Endothelial cell of umbilical vein (primary cell): ENCODE results near the gene PLXDC2. TPM values are rescaled to one million over a fixed set of nuclear protein-coding genes. Genes with fewer than 3 reads are reported as not detected.

Experiments
- BruUV-seq: library from RNA; stranded (reverse); fragments of 400-500 nt; replicated peaks from 2 replicates; lab custom pipeline; 2021; lab: Mats Ljungman, UMichigan
- CTCF ChIA-PET: fragments of 300-600, 350-600 bp; sonication (Branson Sonifier 250); formaldehyde crosslinking; loops from one replicate; lab custom pipeline; 2021; ENCODE audit warnings: antibody characterized with exemption, inconsistent platforms; lab: Charles Lee
- POLR2A ChIA-PET: fragments of 300-600, 350-600 bp; sonication (Branson Sonifier 250); formaldehyde crosslinking; loops from one replicate; lab custom pipeline; 2021; ENCODE audit warnings: antibody characterized with exemption, inconsistent platforms; lab: Charles Lee
- DNase-seq: peaks from one replicate; pipeline ENCODE4 v3.0.0-alpha.2; 2011; ENCODE audit warnings: low read depth, low spot score
- FAIRE-seq: peaks from 2 replicates; lab custom pipeline; 2011; peaks lifted over from hg19 to GRCh38; lab: Jason Lieb, UNC
- H2AFZ ChIP-seq: 2 replicates; pipeline ENCODE4 v1.6.0; 2012; ENCODE audit warnings: low read depth, low read length, control low read depth, inconsistent platforms
- H3K27ac ChIP-seq: 2 replicates; pipeline ENCODE4 v1.5.1; 2011; ENCODE audit warnings: low read depth, mild to moderate bottlenecking, control low read depth, low read length, moderate library complexity; ENCODE audit not compliant: insufficient read depth
- H3K27me3 ChIP-seq, 2 experiments: 2 replicates each; pipeline versions ENCODE4 v1.6.0 to v1.6.1; 2011; ENCODE audit warnings: low read length in 2 of 2, mixed read lengths in 1 of 2; ENCODE audit not compliant: control insufficient read depth in 2 of 2, insufficient read depth in 2 of 2
- H3K36me3 ChIP-seq, 2 experiments: 2 replicates in 1 of 2; 3 replicates in 1 of 2; pipeline ENCODE4 v1.5.1; 2011; ENCODE audit warnings: low read length in 2 of 2, mild to moderate bottlenecking in 1 of 2, moderate library complexity in 1 of 2; ENCODE audit not compliant: control insufficient read depth in 2 of 2, insufficient read depth in 2 of 2; ENCODE audit errors: extremely low read depth in 1 of 2
- H3K4me1 ChIP-seq: 3 replicates; pipeline ENCODE4 v1.5.1; 2011; ENCODE audit warnings: mild to moderate bottlenecking, low read length; ENCODE audit not compliant: control insufficient read depth, insufficient read depth; ENCODE audit errors: extremely low read depth
- H3K4me2 ChIP-seq: 2 replicates; pipeline ENCODE4 v1.6.1; 2011; ENCODE audit warnings: low read length, control low read depth, mixed read lengths; ENCODE audit not compliant: insufficient read depth
- H3K4me3 ChIP-seq, 3 experiments: fragments of 200-600 bp in 1 of 3; sonication (generic), shearing (Covaris generic) in 1 of 3; replicated peaks in 1 of 3; 2 replicates each; pipeline ENCODE4 v1.5.1; 2011 to 2016; ENCODE audit warnings: control low read depth in 3 of 3, low read length in 3 of 3, mild to moderate bottlenecking in 2 of 3, inconsistent platforms in 1 of 3, low read depth in 1 of 3, moderate library complexity in 1 of 3; ENCODE audit not compliant: insufficient read depth in 1 of 3
- H3K79me2 ChIP-seq: 2 replicates; pipeline ENCODE4 v1.6.0; 2012; ENCODE audit warnings: low read length, inconsistent platforms; ENCODE audit not compliant: control insufficient read depth, insufficient read depth
- H3K9ac ChIP-seq: replicated peaks from 2 replicates; pipeline ENCODE3; 2011; ENCODE audit warnings: low read length, control low read depth; ENCODE audit not compliant: insufficient read depth; ENCODE audit errors: extremely low read depth
- H3K9me1 ChIP-seq: replicated peaks from 3 replicates; pipeline ENCODE4 v1.6.0; 2011; ENCODE audit warnings: mild to moderate bottlenecking, low read length; ENCODE audit not compliant: control insufficient read depth, insufficient read depth; ENCODE audit errors: extremely low read depth
- H3K9me3 ChIP-seq: replicated peaks from 2 replicates; pipeline ENCODE4 v1.5.1; 2012; ENCODE audit warnings: low read length, inconsistent platforms; ENCODE audit not compliant: control insufficient read depth, insufficient read depth
- H4K20me1 ChIP-seq: replicated peaks from 2 replicates; pipeline ENCODE3; 2011; ENCODE audit warnings: mild to moderate bottlenecking, low read length; ENCODE audit not compliant: control insufficient read depth, insufficient read depth; ENCODE audit errors: extremely low read depth
- EZH2 ChIP-seq: IDR thresholded peaks from 2 replicates; pipeline ENCODE4 v1.6.1; 2012; ENCODE audit warnings: borderline replicate concordance, low read depth, mild to moderate bottlenecking, moderate library complexity, low read length, inconsistent platforms; ENCODE audit not compliant: severe bottlenecking
- FOS ChIP-seq: IDR thresholded peaks from 2 replicates; pipeline ENCODE4 v1.6.1; 2011; ENCODE audit warnings: mild to moderate bottlenecking, low read length, moderate library complexity, borderline replicate concordance; ENCODE audit not compliant: insufficient read depth
- GATA2 ChIP-seq: IDR thresholded peaks from 2 replicates; pipeline ENCODE4 v1.7.0; 2011; ENCODE audit warnings: low read depth, mild to moderate bottlenecking, moderate library complexity, mixed read lengths, low read length; ENCODE audit not compliant: insufficient read length, insufficient read depth
- JUN ChIP-seq: IDR thresholded peaks from 2 replicates; pipeline ENCODE4 v1.6.1; 2011; ENCODE audit warnings: borderline replicate concordance, low read depth; ENCODE audit not compliant: insufficient read length, insufficient read depth
- MAX ChIP-seq: IDR thresholded peaks from 2 replicates; pipeline ENCODE4 v1.6.1; 2011; ENCODE audit not compliant: insufficient read depth, insufficient read length
- MYC ChIP-seq: IDR thresholded peaks from one replicate; pipeline ENCODE4 v1.6.1; 2011; ENCODE audit warnings: mild to moderate bottlenecking, low read depth, low read length
- POLR2A ChIP-seq: IDR thresholded peaks from 2 replicates; pipeline ENCODE4 v1.6.1; 2012; ENCODE audit warnings: low read depth, mild to moderate bottlenecking, control low read depth, low read length
- POLR2AphosphoS5 ChIP-seq: IDR thresholded peaks from 2 replicates; pipeline ENCODE4 v1.6.1; 2012; ENCODE audit warnings: low read depth, mild to moderate bottlenecking, control low read depth, low read length, moderate library complexity; ENCODE audit not compliant: insufficient read depth
- dilution Hi-C: fragments of 300-500 bp; cut with MboI; formaldehyde crosslinking; loops from one replicate; pipeline ENCODE4 v1.15.0; 2019; ENCODE audit warnings: low sequenced_read_pairs; ENCODE audit not compliant: extremely low pct_ligation_motif_present
- intact Hi-C: fragments of 100-400 bp; cut with micrococcal nuclease; formaldehyde crosslinking; loops from one replicate; pipeline ENCODE4 v1.10.0; 2022
- polyA plus RNA-seq, 4 experiments: library from polyadenylated mRNA; depleted of rRNA in 3 of 4; stranded (reverse) in 3 of 4; unstranded in 1 of 4; fragments of >200 nt; gene quantifications; 2 replicates each; pipeline versions ENCODE4 v1.2.1 to v1.2.3, GENCODE V29; 2011 to 2012; ENCODE audit warnings: missing spikeins in 1 of 4
- total RNA-seq: library from RNA; stranded (reverse); gene quantifications from 2 replicates; pipeline ENCODE4 v1.2.3, GENCODE V29; 2021
- TF ChIP-seq, protein P1 (sequence below), 2 donors: IDR thresholded peaks; 1 replicate in 1 of 2; 2 replicates in 1 of 2; pipeline ENCODE4 v1.5.1; 2011; ENCODE audit warnings: low read length in 2 of 2, mild to moderate bottlenecking in 2 of 2, moderate library complexity in 2 of 2, control low read depth in 1 of 2, inconsistent platforms in 1 of 2, low read depth in 1 of 2; ENCODE audit not compliant: insufficient read depth in 1 of 2; ENCODE audit errors: extremely low read depth in 1 of 2

PLXDC2 gene
- total and polyA plus RNA-seq, 2 donors (not counting 3 experiments of a cell fraction or from before 2014, with no cell fraction given): 0.32 to 1.2 TPM

- Histone ChIP-seq H3K4me3 (no peak overlapping the region), H3K9me3 (no peaks in the 10 kb centered on the region), H4K20me1 (no peaks in the 10 kb centered on the region), H2AFZ (no peak overlapping the region), H3K4me2 (no peak overlapping the region), H3K36me3 (no peaks in the 10 kb centered on the region), H3K27me3 (no peaks in the 10 kb centered on the region), H3K9me1 (no peaks in the 10 kb centered on the region), H3K9ac (no peak overlapping the region), H3K4me1 (no peaks in the 10 kb centered on the region), H3K79me2 (no peaks in the 10 kb centered on the region), H3K27ac (no peak overlapping the region)
- CTCF ChIA-PET: no interaction called here
- dilution Hi-C loops (no loop called here), intact Hi-C loops (no loop called here)
- no peak for FAIRE-seq
- no peak for TF ChIP-seq FOS
- TF ChIP-seq MAX: no peak
- TF ChIP-seq JUN: no peak
- no peak for TF ChIP-seq POLR2A
- TF ChIP-seq, protein P1, sequence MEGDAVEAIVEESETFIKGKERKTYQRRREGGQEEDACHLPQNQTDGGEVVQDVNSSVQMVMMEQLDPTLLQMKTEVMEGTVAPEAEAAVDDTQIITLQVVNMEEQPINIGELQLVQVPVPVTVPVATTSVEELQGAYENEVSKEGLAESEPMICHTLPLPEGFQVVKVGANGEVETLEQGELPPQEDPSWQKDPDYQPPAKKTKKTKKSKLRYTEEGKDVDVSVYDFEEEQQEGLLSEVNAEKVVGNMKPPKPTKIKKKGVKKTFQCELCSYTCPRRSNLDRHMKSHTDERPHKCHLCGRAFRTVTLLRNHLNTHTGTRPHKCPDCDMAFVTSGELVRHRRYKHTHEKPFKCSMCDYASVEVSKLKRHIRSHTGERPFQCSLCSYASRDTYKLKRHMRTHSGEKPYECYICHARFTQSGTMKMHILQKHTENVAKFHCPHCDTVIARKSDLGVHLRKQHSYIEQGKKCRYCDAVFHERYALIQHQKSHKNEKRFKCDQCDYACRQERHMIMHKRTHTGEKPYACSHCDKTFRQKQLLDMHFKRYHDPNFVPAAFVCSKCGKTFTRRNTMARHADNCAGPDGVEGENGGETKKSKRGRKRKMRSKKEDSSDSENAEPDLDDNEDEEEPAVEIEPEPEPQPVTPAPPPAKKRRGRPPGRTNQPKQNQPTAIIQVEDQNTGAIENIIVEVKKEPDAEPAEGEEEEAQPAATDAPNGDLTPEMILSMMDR (IDR thresholded peaks at IDR 0.05; ENCODE audit: extremely low read depth in 1 of 2, insufficient read depth in 1 of 2, low read depth in 1 of 2, low read length in 2 of 2): no peak
- TF ChIP-seq GATA2: no peak
- no peak for TF ChIP-seq MYC
- no peak for TF ChIP-seq POLR2AphosphoS5
- no peak for TF ChIP-seq EZH2
- no TSS peak for BruUV-seq
- POLR2A ChIA-PET: no interaction called here
- DNase-seq: no peak
Observed at GRCh38 chr10:19782430-19783089, 33.7 kb upstream of the PLXDC2 start.
